ENCODE measurements around the gene RBM6. TPM values are rescaled to one million over a fixed set of nuclear protein-coding genes. Genes with fewer than 3 reads are reported as not detected.

The RBM6 gene
- total and polyA plus RNA-seq, 12 donors = 34.8 to 700 (median 82.2) TPM

GRCh38 chr3:50100956-50101845 is 161.3 kb downstream of the RBM6 start:
- H3K4me1 ChIP-seq (replicated peaks in 1 of 2) = no peaks in the 10 kb centered on the region

GRCh38 chr3:50102558-50102957 is 162.6 kb downstream of the RBM6 start:
- TF ChIP-seq CTCF (IDR thresholded peaks at IDR 0.05) (no peak), POLR2A (IDR thresholded peaks at IDR 0.05) (no peak)
- intact Hi-C loops (cut with DNase I) = no loop called here
- Histone ChIP-seq H3K9me3 (replicated peaks in 1 of 3) (no peaks in the 10 kb centered on the region), H3K27ac (no peak overlapping the region), H3K36me3 (replicated peaks in 1 of 2) (peaks cover 0 to 100% of the 10 kb centered on the region in 2 donors), H3K4me1 (replicated peaks in 1 of 2) (no peaks in the 10 kb centered on the region), H3K4me3 (no peak overlapping the region), H3K27me3 (no peaks in the 10 kb centered on the region)
- DNase-seq = no peak
- WGBS, 4 donors = 91 to 95% (median 93%) methylated on average over 7 of the region's 7 CpGs

More at GRCh38 chr3:50100956-50101845, 161.3 kb downstream of the RBM6 start:
- 81 to 87% (median 85%) methylated on average over 4 of the region's 4 CpGs for WGBS, 4 donors
- no peak for DNase-seq
- TF ChIP-seq POLR2A (IDR thresholded peaks at IDR 0.05) (no peak), CTCF (IDR thresholded peaks at IDR 0.05) (no peak)
- Histone ChIP-seq H3K9me3 (replicated peaks in 1 of 3) (no peaks in the 10 kb centered on the region), H3K4me3 (no peak overlapping the region), H3K27me3 (no peaks in the 10 kb centered on the region), H3K36me3 (replicated peaks in 1 of 2) (peaks cover 0 to 100% of the 10 kb centered on the region in 2 donors), H3K27ac (no peak overlapping the region)
- intact Hi-C loops (cut with DNase I) = no loop called here

GRCh38 chr3:50111757-50112156 is 171.8 kb downstream of the RBM6 start:
- Histone ChIP-seq H3K9me3 (replicated peaks in 1 of 3) (no peaks in the 10 kb centered on the region), H3K27ac (no peak overlapping the region), H3K27me3 (no peaks in the 10 kb centered on the region), H3K4me1 (replicated peaks in 1 of 2) (no peaks in the 10 kb centered on the region), H3K4me3 (no peak overlapping the region), H3K36me3 (replicated peaks in 1 of 2) (peaks cover 0 to 100% of the 10 kb centered on the region in 2 donors)
- intact Hi-C loops (cut with DNase I) = no loop called here
- TF ChIP-seq CTCF (IDR thresholded peaks at IDR 0.05) (no peak), POLR2A (IDR thresholded peaks at IDR 0.05) (no peak)
- 74 to 88% (median 81%) methylated on average over 5 of the region's 5 CpGs for WGBS, 4 donors
- DNase-seq = no peak

- TF ChIP-seq POLR2A (IDR thresholded peaks at IDR 0.05) (no peak), CTCF (IDR thresholded peaks at IDR 0.05) (no peak)
- Histone ChIP-seq H3K27me3 (no peaks in the 10 kb centered on the region), H3K4me3 (no peak overlapping the region), H3K9me3 (replicated peaks in 1 of 3) (no peaks in the 10 kb centered on the region), H3K27ac (no peak overlapping the region), H3K4me1 (replicated peaks in 1 of 2) (no peaks in the 10 kb centered on the region), H3K36me3 (replicated peaks in 1 of 2) (peaks cover 0 to 100% of the 10 kb centered on the region in 2 donors)
- intact Hi-C loops (cut with DNase I) = no loop called here
- 93 to 96% (median 94%) methylated on average over 3 of the region's 3 CpGs for WGBS, 4 donors
- DNase-seq = no peak
Measured at GRCh38 chr3:50112462-50112861, 172.5 kb downstream of the RBM6 start.

Measured in adrenal gland (tissue), 12 donors.